Neural progenitor cell (in vitro differentiated cells): ENCODE measurements around the gene FBXW10B. TPM values are rescaled to one million over a fixed set of nuclear protein-coding genes. Genes with fewer than 3 reads are reported as not detected.
"Not testable (repeated sequence)": the region's sequence is repeated elsewhere in the genome, so short reads cannot be mapped to it uniquely, and the experiment has no call there.

Experiments used
- DNase-seq: peaks from one replicate; pipeline ENCODE4 v3.0.0-alpha.2; 2016; ENCODE audit warnings: low spot score
- H2AFZ ChIP-seq: fragments of 200-600 bp; sonication (generic); replicated peaks from 2 replicates; pipeline ENCODE4 v1.6.1; 2016; ENCODE audit warnings: antibody characterized with exemption
- H3F3A ChIP-seq: fragments of 200-600 bp; sonication (generic); 2 replicates; pipeline ENCODE4 v1.6.1; 2016; ENCODE audit warnings: antibody characterized with exemption, low read depth
- H3K27ac ChIP-seq: fragments of 200-600 bp; sonication (generic); 2 replicates; pipeline ENCODE4 v1.5.1; 2016; ENCODE audit warnings: mild to moderate bottlenecking
- H3K27me3 ChIP-seq: fragments of 200-600 bp; sonication (generic); 2 replicates; pipeline ENCODE4 v1.6.1; 2016; ENCODE audit warnings: mild to moderate bottlenecking, moderate library complexity
- H3K36me3 ChIP-seq: fragments of 200-600 bp; sonication (generic); 2 replicates; pipeline ENCODE4 v1.5.1; 2016
- H3K4me1 ChIP-seq: fragments of 200-600 bp; sonication (generic); 2 replicates; pipeline ENCODE4 v1.6.1; 2016; ENCODE audit warnings: mixed run types
- H3K4me2 ChIP-seq: fragments of 200-600 bp; sonication (generic); 2 replicates; pipeline ENCODE4 v1.6.1; 2016
- H3K4me3 ChIP-seq: fragments of 200-600 bp; sonication (generic); 2 replicates; pipeline ENCODE4 v1.5.1; 2016
- H3K79me2 ChIP-seq: fragments of 200-600 bp; sonication (generic); 2 replicates; pipeline ENCODE4 v1.6.1; 2016; ENCODE audit warnings: low read depth
- H3K9ac ChIP-seq: fragments of 200-600 bp; sonication (generic); 2 replicates; pipeline ENCODE4 v1.6.1; 2016
- H3K9me3 ChIP-seq: fragments of 200-600 bp; sonication (generic); 2 replicates; pipeline ENCODE4 v1.5.1; 2016; ENCODE audit warnings: low read depth
- H4K20me1 ChIP-seq: fragments of 200-600 bp; sonication (generic); 2 replicates; pipeline ENCODE4 v1.6.1; 2016; ENCODE audit warnings: low read depth
- H3K27ac Mint-ChIP-seq: 3 replicates; pipeline ENCODE4 v1.8.0; 2021; ENCODE audit warnings: mixed read lengths
- H3K27me3 Mint-ChIP-seq: 2 replicates; pipeline ENCODE4 v1.8.0; 2022; ENCODE audit warnings: low read depth, mild to moderate bottlenecking, inconsistent platforms, moderate library complexity, mixed read lengths; ENCODE audit not compliant: insufficient read depth
- H3K36me3 Mint-ChIP-seq: 3 replicates; pipeline ENCODE4 v1.8.0; 2021; ENCODE audit warnings: mixed read lengths
- H3K4me1 Mint-ChIP-seq: 3 replicates; pipeline ENCODE4 v1.8.0; 2021; ENCODE audit warnings: mixed read lengths
- H3K4me3 Mint-ChIP-seq: 3 replicates; pipeline ENCODE4 v1.8.0; 2021; ENCODE audit warnings: mild to moderate bottlenecking, moderate library complexity, mixed read lengths
- H3K9me3 Mint-ChIP-seq: 3 replicates; pipeline ENCODE4 v1.8.0; 2020; ENCODE audit warnings: mixed read lengths
- CTCF ChIP-seq: fragments of 200-600 bp; sonication (generic); IDR thresholded peaks from 2 replicates; pipeline ENCODE4 v1.5.1; 2017; ENCODE audit warnings: antibody characterized with exemption, mild to moderate bottlenecking
- EZH2 ChIP-seq: fragments of 200-600 bp; sonication (generic); IDR thresholded peaks from 2 replicates; pipeline ENCODE4 v1.6.1; 2017; ENCODE audit warnings: antibody characterized with exemption, mild to moderate bottlenecking, moderate library complexity
- EZH2phosphoT487 ChIP-seq: fragments of 200-600 bp; sonication (generic); IDR thresholded peaks from 2 replicates; pipeline ENCODE4 v1.6.1; 2017; ENCODE audit warnings: antibody characterized with exemption
- total RNA-seq: library from RNA; depleted of rRNA; stranded (reverse); fragments of >200 nt; gene quantifications from 2 replicates; pipeline ENCODE4 v1.2.3, GENCODE V29; 2015; ENCODE audit warnings: low replicate concordance

FBXW10B gene
- not detected in 2 replicates for total RNA-seq

- H3K36me3 ChIP-seq, H3K27me3 Mint-ChIP-seq, H3K4me3 Mint-ChIP-seq, H3K4me3 ChIP-seq, H3K79me2 ChIP-seq, H3K9me3 Mint-ChIP-seq, H4K20me1 ChIP-seq, H3K4me1 Mint-ChIP-seq, H3K4me1 ChIP-seq, H3K9me3 ChIP-seq, H3K27me3 ChIP-seq, H3K9ac ChIP-seq, H3K36me3 Mint-ChIP-seq, H3F3A ChIP-seq, H3K27ac ChIP-seq: not testable (repeated sequence)
- peak within 1 kb of the TSS; percentile 80 for H2AFZ ChIP-seq
- H3K4me2 ChIP-seq, result peak within 1 kb of the TSS; percentile 63
- peak; percentile 1 for DNase-seq
- peak within 1 kb of the TSS; percentile 79 for H3K27ac Mint-ChIP-seq
Measured at GRCh38 chr17:15619331-15620058, at the start of gene FBXW10B. Gene FBXW10B (minus strand): TSS chr17:15619704. CDS start chr17:15619512, 192 bp downstream.

GRCh38 chr17:15663691-15664090 is 44.2 kb upstream of the FBXW10B start:
- no peaks in the 10 kb centered on the region for H3K79me2 ChIP-seq
- Mint-ChIP-seq H3K27ac (peak overlapping the region; percentile 92), H3K36me3 (peaks cover 14% of the 10 kb centered on the region), H3K4me1 (no peaks in the 10 kb centered on the region), H3K27me3 (no peaks in the 10 kb centered on the region), H3K4me3 (no peak overlapping the region), H3K9me3 (no peaks in the 10 kb centered on the region)
- H3F3A ChIP-seq, result no peaks in the 10 kb centered on the region
- TF ChIP-seq EZH2, result no peak
- no peak for TF ChIP-seq CTCF
- TF ChIP-seq EZH2phosphoT487, result no peak
- H3K9ac ChIP-seq, result no peak overlapping the region
- H3K27me3 ChIP-seq, result no peaks in the 10 kb centered on the region
- no peaks in the 10 kb centered on the region for H4K20me1 ChIP-seq
- no peaks in the 10 kb centered on the region for H3K36me3 ChIP-seq
- H3K4me1 ChIP-seq, result no peaks in the 10 kb centered on the region
- no peak overlapping the region for H3K4me3 ChIP-seq
- no peaks in the 10 kb centered on the region for H3K9me3 ChIP-seq
- H3K4me2 ChIP-seq, result no peak overlapping the region
- H3K27ac ChIP-seq, result no peak overlapping the region
- H2AFZ ChIP-seq, result no peak overlapping the region
- no peak for DNase-seq

- H3K9me3 Mint-ChIP-seq, result no peaks in the 10 kb centered on the region
- H3K36me3 Mint-ChIP-seq, result peaks cover 12% of the 10 kb centered on the region
- Histone ChIP-seq H3K36me3 (no peaks in the 10 kb centered on the region), H2AFZ (no peak overlapping the region), H3F3A (no peaks in the 10 kb centered on the region), H3K4me3 (no peak overlapping the region), H3K4me2 (no peak overlapping the region), H3K4me1 (no peaks in the 10 kb centered on the region), H3K9me3 (no peaks in the 10 kb centered on the region), H3K9ac (no peak overlapping the region), H3K27ac (no peak overlapping the region), H3K27me3 (no peaks in the 10 kb centered on the region), H3K79me2 (no peaks in the 10 kb centered on the region), H4K20me1 (no peaks in the 10 kb centered on the region)
- no peak for TF ChIP-seq EZH2
- TF ChIP-seq CTCF, result no peak
- no peak for TF ChIP-seq EZH2phosphoT487
- no peaks in the 10 kb centered on the region for H3K4me1 Mint-ChIP-seq
- no peaks in the 10 kb centered on the region for H3K27me3 Mint-ChIP-seq
- H3K27ac Mint-ChIP-seq, result no peak overlapping the region
- H3K4me3 Mint-ChIP-seq, result no peak overlapping the region
- DNase-seq, result no peak
Measured at GRCh38 chr17:15663176-15663575, 43.7 kb upstream of the FBXW10B start.

GRCh38 chr17:15662681-15663080 is 43.2 kb upstream of the FBXW10B start:
- Histone ChIP-seq H3K4me3 (no peak overlapping the region), H4K20me1 (no peaks in the 10 kb centered on the region), H3K4me2 (no peak overlapping the region), H2AFZ (no peak overlapping the region), H3K79me2 (no peaks in the 10 kb centered on the region), H3K4me1 (no peaks in the 10 kb centered on the region), H3K27me3 (no peaks in the 10 kb centered on the region), H3F3A (no peaks in the 10 kb centered on the region), H3K36me3 (no peaks in the 10 kb centered on the region), H3K9me3 (no peaks in the 10 kb centered on the region), H3K9ac (no peak overlapping the region), H3K27ac (no peak overlapping the region)
- H3K9me3 Mint-ChIP-seq, result no peaks in the 10 kb centered on the region
- H3K36me3 Mint-ChIP-seq, result peaks cover 13% of the 10 kb centered on the region
- H3K27me3 Mint-ChIP-seq, result no peaks in the 10 kb centered on the region
- TF ChIP-seq CTCF (no peak), EZH2phosphoT487 (no peak), EZH2 (no peak)
- DNase-seq, result no peak
- H3K27ac Mint-ChIP-seq, result no peak overlapping the region
- no peaks in the 10 kb centered on the region for H3K4me1 Mint-ChIP-seq
- no peak overlapping the region for H3K4me3 Mint-ChIP-seq
